Mesenchymal stem cell (in vitro differentiated cells and primary cell): ENCODE data around the gene C3orf49.

Source experiments
- DNase-seq: peaks from one replicate; pipeline ENCODE4 v3.0.0-alpha.2; 2013
- H2AFZ ChIP-seq: one replicate; pipeline ENCODE4 v1.6.1; 2013; ENCODE audit warnings: low read depth, mild to moderate bottlenecking, control low read depth, inconsistent platforms, low read length, moderate library complexity
- H2AK5ac ChIP-seq: 2 replicates; pipeline ENCODE4 v1.6.1; 2013; ENCODE audit warnings: low read length, moderate library complexity, mild to moderate bottlenecking, inconsistent platforms; ENCODE audit not compliant: severe bottlenecking
- H2BK120ac ChIP-seq: one replicate; pipeline ENCODE4 v1.6.1; 2013; ENCODE audit warnings: low read depth, mild to moderate bottlenecking, inconsistent platforms, low read length, moderate library complexity
- H2BK12ac ChIP-seq, 2 experiments: one replicate each; pipeline ENCODE4 v1.6.1; 2013; ENCODE audit warnings: inconsistent platforms in 2 of 2, low read length in 2 of 2, mild to moderate bottlenecking in 2 of 2, moderate library complexity in 2 of 2, control low read depth in 1 of 2
- H2BK15ac ChIP-seq: one replicate; pipeline ENCODE4 v1.6.1; 2013; ENCODE audit warnings: mild to moderate bottlenecking, low read depth, inconsistent platforms; ENCODE audit not compliant: poor library complexity, severe bottlenecking
- H2BK5ac ChIP-seq: 2 replicates; pipeline ENCODE4 v1.6.1; 2013; ENCODE audit warnings: low read depth, mild to moderate bottlenecking, low read length, control low read depth, inconsistent platforms; ENCODE audit not compliant: poor library complexity, severe bottlenecking
- H3K14ac ChIP-seq, 2 experiments: one replicate each; pipeline ENCODE4 v1.6.1; 2013; ENCODE audit warnings: inconsistent platforms in 2 of 2, low read length in 2 of 2, control low read depth in 1 of 2, mild to moderate bottlenecking in 1 of 2, moderate library complexity in 1 of 2
- H3K18ac ChIP-seq, 2 experiments: one replicate each; pipeline ENCODE4 v1.6.1; 2013; ENCODE audit warnings: inconsistent platforms in 2 of 2, low read length in 2 of 2, control low read depth in 1 of 2, low read depth in 1 of 2, mild to moderate bottlenecking in 1 of 2
- H3K23ac ChIP-seq, 2 experiments: one replicate each; pipeline ENCODE4 v1.6.1; 2013; ENCODE audit warnings: inconsistent platforms in 2 of 2, low read length in 2 of 2, mild to moderate bottlenecking in 2 of 2, moderate library complexity in 2 of 2, control low read depth in 1 of 2
- H3K27ac ChIP-seq: 2 replicates; pipeline ENCODE4 v1.5.1; 2013; ENCODE audit warnings: mild to moderate bottlenecking, moderate library complexity, low read length, control low read depth, inconsistent platforms; ENCODE audit not compliant: poor library complexity, severe bottlenecking
- H3K27me3 ChIP-seq, 2 experiments: 2 replicates each; pipeline versions ENCODE4 v1.6.1 to v1.7.0; 2013; ENCODE audit warnings: low read length in 2 of 2, mild to moderate bottlenecking in 2 of 2, moderate library complexity in 2 of 2, control low read depth in 1 of 2, inconsistent platforms in 1 of 2; ENCODE audit not compliant: control insufficient read depth in 1 of 2, insufficient read depth in 1 of 2
- H3K36me3 ChIP-seq, 2 experiments: 2 replicates each; pipeline versions ENCODE4 v1.6.1 to v1.7.0; 2013; ENCODE audit warnings: low read length in 2 of 2, control low read depth in 1 of 2, inconsistent platforms in 1 of 2, low read depth in 1 of 2, mild to moderate bottlenecking in 1 of 2; ENCODE audit not compliant: insufficient read depth in 2 of 2, control insufficient read depth in 1 of 2
- H3K4ac ChIP-seq, 2 experiments: one replicate each; pipeline ENCODE4 v1.6.1; 2013; ENCODE audit warnings: inconsistent platforms in 2 of 2, low read length in 2 of 2, mild to moderate bottlenecking in 2 of 2, moderate library complexity in 2 of 2, control low read depth in 1 of 2, low read depth in 1 of 2
- H3K4me1 ChIP-seq: 2 replicates; pipeline ENCODE4 v1.6.1; 2013; ENCODE audit warnings: low read depth, low read length, control low read depth; ENCODE audit not compliant: control insufficient read depth, insufficient read depth
- H3K4me2 ChIP-seq: 2 replicates; pipeline ENCODE4 v1.6.1; 2013; ENCODE audit warnings: low read length, mild to moderate bottlenecking, inconsistent platforms; ENCODE audit not compliant: poor library complexity, severe bottlenecking
- H3K4me3 ChIP-seq, 2 experiments: 2 replicates each; pipeline versions ENCODE4 v1.5.1 to v1.7.0; 2013; ENCODE audit warnings: low read length in 2 of 2, mild to moderate bottlenecking in 2 of 2, control low read depth in 1 of 2, low read depth in 1 of 2; ENCODE audit not compliant: insufficient read depth in 1 of 2
- H3K79me1 ChIP-seq: replicated peaks from 2 replicates; pipeline ENCODE4 v1.6.1; 2013; ENCODE audit warnings: mild to moderate bottlenecking, control low read depth, low read length, inconsistent platforms; ENCODE audit not compliant: poor library complexity, severe bottlenecking
- H3K9ac ChIP-seq: 2 replicates; pipeline ENCODE4 v1.7.0; 2013; ENCODE audit warnings: mild to moderate bottlenecking, low read length, moderate library complexity
- H3K9me3 ChIP-seq: 2 replicates; pipeline ENCODE4 v1.7.0; 2013; ENCODE audit warnings: mild to moderate bottlenecking, low read length; ENCODE audit not compliant: control insufficient read depth
- H4K8ac ChIP-seq: one replicate; pipeline ENCODE4 v1.6.1; 2013; ENCODE audit warnings: inconsistent platforms, mild to moderate bottlenecking, low read length, moderate library complexity
- H4K91ac ChIP-seq: one replicate; pipeline ENCODE4 v1.6.1; 2013; ENCODE audit warnings: mild to moderate bottlenecking, low read length, inconsistent platforms
- WGBS: methylation state at CpG from one replicate; pipeline ENCODE4 v1.1.7; 2013; ENCODE audit warnings: mixed read lengths; 5-methylcytosine and 5-hydroxymethylcytosine counted together

Gene C3orf49

GRCh38 chr3:63896332-63897030 is 77.4 kb downstream of the C3orf49 start:
- Histone ChIP-seq H3K4me2 (no peak overlapping the region), H2BK5ac (no peak overlapping the region), H4K8ac (no peak overlapping the region), H3K23ac (no peak overlapping the region), H2BK15ac (no peak overlapping the region), H3K14ac (no peak overlapping the region), H3K79me1 (peaks cover 20% of the 10 kb centered on the region), H3K4me3 (no peak overlapping the region), H3K36me3 (peaks cover 10 to 41% of the 10 kb centered on the region in 2 experiments), H2BK12ac (no peak overlapping the region), H3K4ac (no peak overlapping the region), H2AFZ (no peak overlapping the region), H2AK5ac (no peak overlapping the region), H3K9me3 (no peaks in the 10 kb centered on the region), H3K4me1 (no peaks in the 10 kb centered on the region), H2BK120ac (no peak overlapping the region), H4K91ac (no peak overlapping the region), H3K18ac (no peak overlapping the region), H3K27me3 (no peaks in the 10 kb centered on the region), H3K9ac (no peak overlapping the region), H3K27ac (no peak overlapping the region)
- no peak for DNase-seq
- WGBS = no CpG with 5 or more reads among the region's 1 CpG
